ENCODE data around the gene AKAIN1.

- TF ChIP-seq POLR2A (IDR thresholded peaks at IDR 0.05; ENCODE audit: low read depth) (no peak), CTCF (IDR thresholded peaks at IDR 0.05) (no peak)
These were observed 21.7 kb downstream of the AKAIN1 start for GRCh38 chr18:5175378-5175777.
